SK-N-MC (cell line): ENCODE data around the gene SLC26A11.

ENCODE experiments used
- EZH2 ChIP-seq: fragments of 200-600 bp; sonication (generic); IDR thresholded peaks from one replicate; pipeline ENCODE4 v1.6.1; 2017; ENCODE audit warnings: antibody characterized with exemption
- FOXP2 ChIP-seq: optimal IDR thresholded peaks from 2 replicates; pipeline ENCODE3; 2011; ENCODE audit warnings: mild to moderate bottlenecking, moderate library complexity; ENCODE audit not compliant: insufficient read depth; ENCODE audit errors: extremely low read length, control extremely low read depth
- POLR2AphosphoS5 ChIP-seq: IDR thresholded peaks from 2 replicates; pipeline ENCODE4 v1.6.1; 2012; ENCODE audit warnings: mild to moderate bottlenecking, low read depth, low read length, borderline replicate concordance

DNA sequence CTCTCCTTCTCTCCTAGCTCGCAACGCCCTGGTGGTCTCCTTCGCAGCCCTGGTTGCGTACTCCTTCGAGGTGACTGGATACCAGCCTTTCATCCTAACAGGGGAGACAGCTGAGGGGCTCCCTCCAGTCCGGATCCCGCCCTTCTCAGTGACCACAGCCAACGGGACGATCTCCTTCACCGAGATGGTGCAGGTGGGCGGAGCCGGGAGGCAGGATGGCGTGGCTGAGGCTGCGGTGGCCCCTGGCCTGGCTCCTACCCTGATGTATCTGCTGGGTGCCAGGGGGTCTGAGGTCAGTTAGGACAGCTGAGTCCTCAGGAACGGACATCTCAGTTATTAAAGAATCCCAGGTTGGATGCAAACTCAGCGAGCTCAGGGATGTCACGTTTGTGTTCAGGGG lies 16.7 kb downstream of the SLC26A11 start:
- no peak for TF ChIP-seq POLR2AphosphoS5
- TF ChIP-seq EZH2: no peak
- no peak for TF ChIP-seq FOXP2
